AG08395 (cell line): Measurements from ENCODE around the gene JMJD8.

Experiments
- DNase-seq: peaks from one replicate; pipeline ENCODE4 v3.0.0; 2012; ENCODE audit warnings: mixed read lengths, low spot score

Gene JMJD8

DNA sequence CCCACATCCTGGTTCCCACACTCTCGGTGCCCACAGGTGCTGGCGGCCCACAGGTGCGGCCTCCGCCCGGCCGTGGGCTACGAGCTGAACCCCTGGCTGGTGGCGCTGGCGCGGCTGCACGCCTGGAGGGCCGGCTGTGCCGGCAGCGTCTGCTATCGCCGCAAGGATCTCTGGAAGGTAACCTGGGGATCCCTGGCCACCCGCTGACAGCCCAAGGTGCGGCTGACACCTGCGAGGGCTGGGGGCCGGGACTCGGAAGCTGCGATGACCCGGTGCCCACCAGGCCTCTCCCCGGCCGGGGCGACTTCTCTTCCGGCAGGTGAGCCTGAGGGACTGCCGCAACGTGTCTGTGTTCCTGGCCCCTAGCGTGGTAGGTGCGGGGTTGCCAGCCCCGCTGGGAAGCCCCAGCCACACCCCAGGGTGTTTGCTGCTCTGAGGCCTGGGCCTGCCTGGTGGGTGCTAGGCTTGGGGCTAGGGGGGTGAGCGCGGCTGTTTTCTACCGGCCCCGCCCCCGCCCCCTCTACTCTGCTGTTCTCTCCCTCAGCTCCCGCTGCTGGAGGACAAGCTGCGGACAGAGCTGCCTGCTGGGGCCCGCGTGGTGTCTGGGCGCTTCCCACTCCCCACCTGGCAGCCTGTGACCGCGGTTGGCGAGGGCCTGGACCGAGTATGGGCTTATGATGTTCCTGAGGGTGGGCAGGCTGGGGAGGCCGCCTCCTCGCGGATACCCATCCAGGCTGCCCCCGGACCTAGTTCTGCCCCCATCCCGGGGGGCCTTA is 37.8 kb upstream of the JMJD8 start:
- no peak for DNase-seq

DNA sequence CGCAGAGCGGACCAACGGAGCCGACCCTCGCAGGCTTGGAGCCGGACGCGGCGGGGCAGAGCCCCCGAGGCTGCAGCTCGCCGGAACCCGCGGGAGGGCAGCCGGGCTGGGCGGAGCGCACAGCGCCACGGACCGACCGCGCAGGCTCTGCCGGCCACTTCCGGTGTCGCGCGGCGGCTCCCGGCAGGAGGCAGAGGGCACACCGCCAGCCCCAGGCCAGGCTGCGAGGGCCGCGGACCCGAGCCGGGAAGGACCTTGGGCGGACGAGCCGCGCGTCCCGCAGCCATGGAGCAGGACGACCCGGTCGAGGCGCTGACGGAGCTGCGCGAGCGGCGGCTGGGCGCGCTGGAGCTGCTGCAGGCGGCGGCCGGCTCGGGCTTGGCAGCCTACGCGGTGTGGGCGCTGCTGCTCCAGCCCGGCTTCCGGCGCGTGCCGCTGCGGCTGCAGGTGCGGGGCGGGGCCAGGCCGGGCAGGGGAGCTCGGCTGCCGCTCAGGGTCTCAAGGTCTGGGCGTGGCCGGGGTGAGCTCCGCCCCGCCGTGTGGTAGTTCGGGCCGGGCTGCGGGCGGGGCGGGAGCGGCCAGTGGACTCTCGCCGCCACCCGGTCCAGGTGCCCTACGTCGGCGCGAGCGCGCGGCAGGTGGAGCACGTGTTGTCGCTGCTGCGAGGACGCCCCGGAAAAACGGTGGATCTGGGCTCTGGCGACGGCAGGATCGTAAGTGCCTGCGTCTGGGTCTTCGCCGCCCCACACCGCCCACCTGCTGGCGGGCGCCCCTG is 37.0 kb upstream of the JMJD8 start, which contains the start of gene ANTKMT:
Gene ANTKMT, plus strand, starts transcription at position 157 of the 775 bp plus-strand sequence. Its CDS starts 129 bp downstream, at position 286.
- DNase-seq: peak; percentile 86

DNA sequence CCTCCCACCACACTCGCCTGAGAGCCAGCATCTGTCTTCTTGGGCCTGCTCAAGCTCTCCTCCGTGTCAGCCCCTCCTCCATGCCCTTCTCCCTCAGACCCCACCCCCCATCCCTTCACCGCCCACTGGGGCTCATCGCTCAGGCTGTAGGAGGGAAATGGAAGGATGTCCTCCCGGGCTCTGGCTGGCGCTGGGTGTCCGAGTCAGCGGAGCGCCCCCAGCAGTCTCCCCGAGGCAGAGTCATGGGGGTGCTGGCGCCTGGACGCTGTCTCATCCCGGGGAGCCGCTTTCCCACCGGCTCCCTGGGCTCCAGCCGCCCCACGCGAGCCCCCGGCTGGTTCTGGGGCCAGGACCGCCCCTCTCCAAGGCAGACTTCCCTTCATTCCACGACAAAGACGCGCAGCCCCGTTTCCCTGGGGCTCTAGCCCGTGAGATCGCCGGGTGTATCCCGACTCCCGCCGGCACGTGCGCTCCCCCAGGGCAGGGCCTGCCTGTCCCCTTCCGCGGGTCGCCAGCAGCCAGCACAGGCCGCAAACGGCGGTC is 36.4 kb upstream of the JMJD8 start:
- peak; percentile 61 for DNase-seq

DNA sequence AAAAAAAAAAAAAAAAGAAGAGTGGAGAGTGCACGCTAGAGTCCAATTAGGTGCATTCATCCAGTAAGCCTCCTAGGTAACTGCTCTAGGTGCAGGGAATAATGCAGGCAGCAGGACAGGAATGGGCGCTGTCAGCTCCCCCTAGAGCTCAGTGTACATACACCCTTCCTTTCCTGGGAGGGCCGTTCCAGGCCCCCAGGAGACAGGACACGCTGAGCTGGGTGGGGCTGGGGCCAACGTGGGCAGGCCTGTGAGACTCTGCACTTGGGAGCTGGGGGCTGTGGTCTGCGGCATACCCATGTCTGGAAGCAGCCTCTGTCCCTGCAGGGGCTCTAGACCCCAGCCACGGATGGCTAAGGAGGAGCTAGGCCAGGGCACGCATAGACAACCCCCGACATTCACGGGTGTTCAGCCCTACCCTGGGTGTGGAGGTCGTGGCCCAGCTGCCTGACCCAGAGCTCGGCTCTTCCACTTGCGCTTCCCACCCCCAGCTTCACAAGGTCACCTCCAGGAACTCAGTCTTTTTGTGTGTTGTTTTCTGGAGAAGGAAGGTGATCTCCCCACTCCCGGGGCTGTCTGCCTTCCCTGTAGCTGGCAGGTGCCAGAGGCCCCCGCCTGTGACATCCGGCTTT is 35.8 kb upstream of the JMJD8 start:
- no peak for DNase-seq

DNA sequence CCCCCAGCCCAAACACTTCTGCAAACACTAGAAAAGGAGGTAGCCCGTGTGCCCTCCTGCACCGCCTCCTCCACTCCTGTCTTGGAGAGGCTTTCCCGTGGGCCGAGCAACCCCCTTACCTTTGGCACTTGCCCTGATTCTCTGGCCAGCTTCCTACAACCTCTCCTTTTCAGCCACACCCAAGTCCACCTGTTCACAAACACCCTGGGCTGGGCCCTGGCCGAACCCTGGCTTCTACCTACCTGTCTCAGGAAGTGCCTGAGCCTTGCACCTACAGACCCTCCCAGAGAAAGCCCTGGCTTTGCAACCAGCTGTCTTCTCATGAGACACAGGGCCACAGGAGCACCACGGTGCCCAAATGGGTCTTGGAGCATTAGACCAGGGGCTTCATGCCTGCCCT is 34.8 kb upstream of the JMJD8 start:
- no peak for DNase-seq

DNA sequence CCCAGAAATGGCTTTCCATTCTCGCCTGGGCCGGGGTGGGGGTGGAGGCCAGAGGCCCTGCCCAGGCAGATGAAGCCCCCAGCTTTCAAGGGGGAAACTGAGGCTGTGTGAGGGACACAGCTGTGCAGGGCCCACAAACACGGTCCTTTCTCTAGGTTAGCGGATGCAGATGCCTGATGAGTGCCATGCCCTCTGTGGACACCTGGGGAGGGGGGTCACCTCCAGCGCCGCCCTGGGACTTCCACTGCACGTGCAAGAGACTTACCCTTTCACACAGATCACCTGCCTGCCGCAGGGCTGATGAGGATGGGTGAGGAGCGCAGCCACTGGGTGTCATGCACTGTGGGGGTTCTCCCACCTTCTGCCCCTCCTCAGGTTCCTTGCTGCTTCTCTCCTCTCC is 34.3 kb upstream of the JMJD8 start:
- no peak for DNase-seq

DNA sequence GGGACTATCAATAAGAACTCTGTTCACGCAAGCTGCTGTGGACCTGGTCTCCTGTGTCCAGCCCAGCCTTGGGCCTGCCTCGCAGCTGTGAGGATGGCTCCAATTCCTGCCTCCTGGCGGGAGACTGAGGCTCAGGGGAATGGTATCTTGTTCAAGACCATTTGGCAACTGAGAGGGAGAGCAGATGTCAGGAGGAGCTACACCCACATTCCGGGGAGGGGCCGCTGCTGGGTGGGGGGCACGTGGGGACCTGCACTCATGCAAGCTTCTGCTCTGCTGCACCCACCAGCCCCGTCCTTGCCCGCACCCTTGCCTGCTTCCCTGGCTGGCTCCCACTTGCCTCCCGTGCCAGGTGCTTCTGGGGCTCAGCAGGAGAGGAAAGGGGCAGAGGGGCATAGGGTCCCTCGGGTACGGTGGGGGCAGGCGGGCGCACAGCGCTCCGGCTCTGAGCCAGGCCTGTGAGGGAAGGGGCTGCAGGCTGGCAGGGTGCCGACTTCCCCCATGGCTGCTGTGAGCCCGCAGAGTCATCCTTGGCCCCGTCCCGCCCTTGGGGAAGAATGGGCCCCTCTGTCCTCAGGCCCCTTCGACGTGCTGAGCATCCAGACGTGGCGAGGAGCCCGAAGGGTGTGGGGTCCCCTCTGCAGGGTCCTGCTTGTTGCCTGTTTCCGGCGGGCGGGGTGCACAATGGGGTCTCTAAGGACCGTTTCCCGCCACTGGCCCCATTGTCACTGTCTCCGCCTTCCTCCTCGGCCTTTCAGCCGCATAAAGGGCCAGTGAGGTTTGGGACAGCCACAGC is 33.5 kb upstream of the JMJD8 start:
- DNase-seq: no peak

DNA sequence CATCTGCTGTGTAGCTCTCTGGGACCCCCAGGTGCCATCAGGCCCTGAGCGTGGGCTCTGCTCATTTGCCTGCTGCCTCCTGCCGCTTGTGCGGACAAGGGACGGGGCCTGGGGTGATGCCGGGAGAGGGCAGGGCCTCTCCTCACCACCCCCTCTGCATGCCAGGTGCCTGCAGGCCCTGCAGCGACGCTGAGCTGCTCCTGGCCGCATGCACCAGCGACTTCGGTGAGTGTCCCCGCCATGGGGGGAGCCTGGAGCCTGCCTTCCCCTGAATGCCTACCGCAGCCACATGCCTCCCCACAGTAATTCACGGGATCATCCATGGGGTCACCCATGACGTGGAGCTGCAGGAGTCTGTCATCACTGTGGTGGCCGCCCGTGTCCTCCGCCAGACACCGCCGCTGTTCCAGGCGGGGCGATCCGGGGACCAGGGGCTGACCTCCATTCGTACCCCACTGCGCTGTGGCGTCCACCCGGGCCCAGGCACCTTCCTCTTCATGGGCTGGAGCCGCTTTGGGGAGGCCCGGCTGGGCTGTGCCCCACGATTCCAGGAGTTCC is 32.7 kb upstream of the JMJD8 start:
- DNase-seq: no peak

DNA sequence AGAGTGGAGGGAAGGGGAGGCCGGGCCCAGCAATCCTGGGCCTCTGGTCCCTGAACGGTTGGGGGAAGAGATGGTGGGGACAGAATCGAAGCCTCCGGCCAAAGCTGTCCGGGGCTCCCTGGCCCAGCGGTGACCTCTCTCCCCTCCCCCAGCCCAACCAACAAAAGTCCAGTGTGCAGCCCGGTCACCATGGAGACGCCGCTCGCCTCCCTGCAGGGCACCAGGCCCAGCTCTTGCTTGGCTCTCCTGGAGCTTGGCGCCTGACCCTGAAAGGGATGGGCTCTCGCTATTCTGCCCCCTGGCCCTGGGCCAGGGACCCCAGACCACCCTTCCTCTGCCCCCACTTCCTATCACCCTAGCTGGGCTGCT is 32.0 kb upstream of the JMJD8 start:
- DNase-seq: peak; percentile 55

DNA sequence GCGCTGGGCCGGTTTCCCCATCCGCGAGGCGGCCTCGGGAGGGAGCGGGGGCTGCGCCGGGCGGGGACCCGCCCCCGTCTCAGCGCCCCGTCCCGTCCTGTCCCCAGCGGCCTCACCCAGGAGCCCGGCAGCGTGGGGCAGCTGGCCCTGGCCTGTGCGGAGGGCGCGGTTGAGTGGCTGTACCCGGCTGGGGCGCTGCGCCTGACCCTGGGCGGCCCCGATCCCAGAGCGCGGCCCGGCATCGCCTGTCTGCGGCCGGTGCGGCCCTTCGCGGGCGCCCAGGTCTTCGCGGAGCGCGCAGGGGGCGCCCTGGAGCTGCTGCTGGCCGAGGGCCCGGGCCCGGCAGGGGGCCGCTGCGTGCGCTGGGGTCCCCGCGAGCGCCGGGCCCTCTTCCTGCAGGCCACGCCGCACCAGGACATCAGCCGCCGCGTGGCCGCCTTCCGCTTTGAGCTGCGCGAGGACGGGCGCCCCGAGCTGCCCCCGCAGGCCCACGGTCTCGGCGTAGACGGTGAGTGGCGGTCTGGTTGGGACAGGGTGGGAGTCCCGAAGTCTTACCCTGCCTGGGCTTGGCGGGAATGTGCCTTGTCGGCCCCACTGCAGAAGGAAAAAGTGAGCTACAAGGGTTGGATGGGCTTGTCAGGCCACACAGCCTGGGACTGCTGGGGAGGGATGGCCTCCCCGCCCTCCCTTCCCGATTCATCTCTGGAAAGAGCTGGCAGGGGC is 31.5 kb upstream of the JMJD8 start:
- no peak for DNase-seq

DNA sequence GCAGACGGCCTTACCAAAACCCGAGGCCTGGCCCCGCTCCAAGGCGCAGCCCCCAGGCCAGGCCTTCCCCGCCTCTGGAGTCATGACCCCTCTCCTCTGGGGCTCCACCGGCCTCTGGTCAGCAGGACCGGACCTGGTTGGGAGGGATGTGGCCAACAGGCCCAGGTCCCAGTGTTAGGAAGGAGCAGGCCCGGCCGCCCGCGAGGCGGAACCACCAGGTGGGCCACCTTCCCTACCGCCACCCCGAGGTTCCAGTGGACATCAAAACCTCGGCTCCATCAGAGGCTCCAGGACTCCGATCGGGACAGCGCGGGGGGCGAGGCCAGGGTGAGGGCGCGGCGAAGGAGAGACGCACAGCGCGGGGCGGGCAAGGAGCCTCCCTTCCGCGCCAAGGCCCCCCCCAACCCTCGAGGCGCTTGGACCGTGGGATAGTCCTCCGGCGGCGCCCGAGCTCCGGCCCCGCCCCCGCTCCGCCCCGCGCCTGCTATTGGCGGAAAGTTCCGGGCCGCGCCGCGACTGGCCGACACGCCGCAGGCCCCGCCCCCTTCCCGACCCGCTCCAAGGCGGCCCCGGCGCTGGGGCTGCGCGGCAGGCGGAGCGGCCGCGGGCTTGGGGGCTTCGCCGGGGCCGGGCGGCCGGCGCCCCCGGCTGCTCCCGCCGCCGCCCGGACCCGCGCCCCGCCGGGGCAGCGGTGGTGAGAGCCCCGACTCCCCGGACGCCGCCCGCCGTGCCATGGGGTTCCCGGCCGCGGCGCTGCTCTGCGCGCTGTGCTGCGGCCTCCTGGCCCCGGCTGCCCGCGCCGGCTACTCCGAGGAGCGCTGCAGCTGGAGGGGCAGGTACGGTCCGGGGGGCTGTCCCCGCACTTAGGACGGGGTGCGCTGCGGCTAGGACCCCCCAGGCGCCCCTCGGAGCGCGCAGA is 30.7 kb upstream of the JMJD8 start, which contains the start of gene METRN:
Gene METRN, plus strand, starts transcription at position 561 of the 919 bp plus-strand sequence. Its CDS starts 172 bp downstream, at position 733.
- DNase-seq: peak; percentile 95

DNA sequence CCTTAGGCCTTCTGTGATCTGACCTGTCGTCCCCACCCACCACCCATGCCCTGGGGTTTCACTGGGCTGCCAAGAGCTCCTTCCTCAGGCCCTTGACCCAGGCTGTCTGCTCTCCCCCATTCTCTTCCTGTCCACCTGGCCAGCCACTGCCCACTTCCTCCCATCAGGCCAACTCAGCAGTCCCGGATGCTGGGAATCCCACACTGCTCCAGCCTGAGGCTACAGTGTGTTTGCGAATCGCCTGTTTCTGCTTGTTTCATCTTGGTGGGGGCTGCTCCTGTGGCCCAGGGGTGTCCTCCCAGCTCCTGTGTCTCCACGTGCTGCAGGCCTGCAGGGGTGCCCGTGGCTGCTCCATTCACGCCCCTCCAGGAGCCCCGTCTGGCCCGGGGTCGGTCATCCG is 29.9 kb upstream of the JMJD8 start:
- DNase-seq: no peak

DNA sequence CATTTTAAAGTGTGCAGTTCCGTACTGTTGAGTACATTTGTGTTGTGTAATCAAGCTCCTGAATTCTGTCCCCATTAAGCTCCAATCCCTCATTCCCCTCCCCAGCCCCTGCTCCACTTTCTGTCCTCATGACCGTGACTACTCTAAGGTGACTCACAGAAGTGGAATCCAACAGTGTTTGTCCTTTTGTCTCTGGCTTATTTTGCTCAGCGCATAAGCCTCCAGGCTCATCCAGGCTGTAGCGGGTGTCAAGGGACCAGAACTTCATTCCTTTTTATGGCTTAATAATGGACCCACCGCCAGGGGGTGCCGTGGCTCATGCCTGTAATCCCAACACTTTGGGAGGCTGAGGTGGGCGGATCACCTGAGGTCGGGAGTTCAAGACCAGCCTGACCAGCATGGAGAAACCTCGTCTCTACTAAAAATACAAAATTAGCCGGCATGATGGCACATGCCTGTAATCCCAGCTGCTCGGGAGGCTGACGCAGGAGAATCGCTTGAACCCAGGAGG is 28.7 kb upstream of the JMJD8 start:
- peak; percentile 87 for DNase-seq

DNA sequence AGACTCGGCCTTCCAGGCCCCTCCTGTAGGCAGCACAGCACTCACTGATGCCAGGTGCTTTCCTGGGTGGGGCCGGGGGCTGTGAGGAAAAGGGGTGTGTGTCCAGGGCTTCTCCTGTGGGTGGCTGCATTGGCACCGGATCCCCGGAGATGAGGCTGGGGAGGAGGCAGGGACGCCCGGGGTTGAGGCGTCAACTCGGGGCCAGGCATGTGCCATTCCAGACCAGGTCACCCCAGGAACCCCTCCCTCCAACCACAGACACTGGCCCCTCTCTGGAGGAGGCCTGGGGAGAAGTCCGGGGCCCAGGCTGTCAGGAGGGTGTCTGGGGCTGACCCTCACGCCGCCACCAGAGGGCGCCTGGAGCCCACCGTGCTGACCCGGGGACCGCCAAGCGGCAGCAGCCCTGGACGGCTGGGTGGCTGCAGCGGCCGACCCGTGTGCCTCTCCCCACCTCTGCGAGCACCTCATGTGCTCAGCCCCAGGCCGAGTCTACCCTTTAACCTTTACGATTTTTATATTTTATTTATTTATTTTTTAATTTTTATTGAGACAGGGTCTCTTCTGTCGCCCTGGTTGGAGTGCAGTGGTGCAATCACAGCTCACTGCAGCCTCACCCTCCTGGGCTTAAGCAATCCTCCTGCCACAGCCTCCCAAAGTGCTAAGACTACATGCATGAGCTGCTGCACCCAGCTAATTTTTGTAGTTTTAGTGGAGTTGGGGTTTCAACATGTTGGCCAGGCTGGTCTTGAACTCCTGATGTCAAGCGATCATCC is 27.6 kb upstream of the JMJD8 start:
- peak; percentile 90 for DNase-seq

DNA sequence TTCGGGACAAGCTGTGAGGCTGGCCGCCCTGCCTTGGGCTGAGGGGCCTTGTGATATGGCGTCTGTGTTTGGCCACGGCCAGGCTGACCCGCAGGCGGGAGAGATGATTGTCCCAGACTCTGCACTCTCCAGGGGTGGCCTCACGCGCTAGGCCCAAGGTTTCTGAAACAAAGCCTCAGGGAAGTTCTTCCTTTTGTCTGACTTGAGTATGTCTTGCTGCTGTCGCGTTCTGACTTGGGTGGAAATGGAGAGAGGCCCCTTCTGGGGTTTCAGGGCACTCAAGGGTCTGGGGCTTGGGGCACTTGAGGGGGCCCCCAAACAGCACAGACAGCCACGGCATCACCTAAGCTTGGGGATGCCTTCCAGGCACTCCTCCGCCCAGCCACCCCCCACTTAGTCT is 26.9 kb upstream of the JMJD8 start:
- DNase-seq: no peak

DNA sequence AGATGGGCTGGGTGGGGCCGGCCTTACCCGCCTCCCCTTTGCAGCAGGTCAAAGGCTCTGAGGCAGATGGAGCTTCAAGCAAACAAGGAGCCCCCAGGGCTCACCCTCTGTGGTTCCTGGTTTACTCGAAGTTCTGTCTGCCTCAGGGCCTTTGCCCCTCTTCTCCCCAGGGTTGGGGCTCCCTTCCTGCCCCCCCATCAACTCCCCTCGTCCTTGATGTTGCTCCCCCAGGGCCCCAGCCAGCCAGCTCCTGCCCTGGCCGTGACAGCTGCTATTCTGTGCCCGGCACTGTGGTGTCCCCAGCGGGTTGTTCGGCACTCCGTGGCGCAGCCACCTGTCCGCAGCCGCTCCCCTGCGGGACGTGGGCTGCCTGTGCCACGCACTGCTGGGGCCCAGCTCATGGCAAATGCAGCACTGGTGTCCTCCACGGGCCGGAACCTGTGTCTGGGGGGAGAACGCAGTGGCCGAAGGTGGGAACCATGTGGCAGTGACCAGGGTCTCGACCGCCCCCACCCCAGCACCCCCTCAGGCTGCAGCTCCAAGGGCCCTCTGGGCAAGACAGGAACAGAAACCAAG is 26.5 kb upstream of the JMJD8 start:
- DNase-seq: no peak

DNA sequence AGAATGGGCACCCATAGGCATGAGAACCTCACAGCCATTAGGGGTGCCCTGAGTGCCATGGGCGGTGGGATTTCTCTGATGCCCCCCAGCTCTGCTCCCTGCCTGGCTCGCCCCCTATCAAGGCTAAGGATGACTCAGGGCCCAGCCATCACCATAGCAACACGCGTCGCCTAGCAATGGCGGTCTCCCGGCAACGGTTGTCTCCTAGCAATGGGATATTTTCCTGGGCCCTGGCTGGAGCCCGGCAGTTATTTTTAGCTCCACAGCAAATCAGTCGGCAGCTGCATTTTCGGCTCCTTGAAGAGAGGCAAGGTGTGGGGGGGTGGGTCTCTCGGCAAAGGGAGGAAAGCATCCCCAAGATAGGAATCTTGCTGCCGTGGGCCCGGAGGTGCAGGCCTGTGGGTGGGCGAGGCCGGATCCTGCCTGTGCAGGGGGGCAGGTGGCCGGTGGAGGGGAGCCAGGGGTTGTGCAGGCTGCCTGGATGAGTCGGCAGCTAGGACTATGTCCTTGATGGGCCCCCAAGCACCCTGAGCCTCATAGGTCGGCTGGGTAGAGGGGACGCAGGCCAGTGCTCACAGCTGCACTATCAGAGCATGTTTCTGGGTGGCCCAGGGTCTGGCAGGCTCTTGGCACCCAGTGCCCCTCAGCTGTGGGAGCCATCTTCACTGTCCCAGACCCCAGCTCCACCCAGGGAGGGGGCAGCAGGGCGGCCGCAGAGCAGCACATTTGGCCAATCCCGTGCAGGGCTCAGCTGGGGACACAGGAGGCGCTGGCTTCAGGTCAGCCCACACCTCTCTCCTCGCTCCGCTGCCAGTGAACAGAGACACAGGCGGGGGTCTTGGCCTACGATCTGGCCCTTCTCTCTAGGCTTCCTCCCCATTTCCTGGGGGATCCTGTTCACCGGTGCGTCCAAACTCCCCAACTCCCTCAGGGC is 25.7 kb upstream of the JMJD8 start:
- peak; percentile 91 for DNase-seq
